NAMALWA (cell line): Measurements from ENCODE around the gene SCYL2.
"Not testable (repeated sequence)": the region's sequence is repeated elsewhere in the genome, so short reads cannot be mapped to it uniquely, and the experiment has no call there.

ENCODE experiments used
- DNase-seq: peaks from one replicate; pipeline ENCODE4 v3.0.0-alpha.2; 2015; ENCODE audit warnings: low spot score

The SCYL2 gene

GRCh38 chr12:100265732-100266584, 1.0 kb upstream of the SCYL2 start:
- no peak for DNase-seq

GRCh38 chr12:100266585-100266834, 467 bp upstream of the SCYL2 start:
- peak; percentile 90 for DNase-seq

- peak; percentile 45 for DNase-seq
Measured at GRCh38 chr12:100267603-100268281, 765 bp downstream of the SCYL2 start.

GRCh38 chr12:100268835-100269564, 2.0 kb downstream of the SCYL2 start:
- peak; percentile 10 for DNase-seq

- no peak for DNase-seq
Measured at GRCh38 chr12:100273782-100274181, 6.8 kb downstream of the SCYL2 start.

- DNase-seq: no peak
Measured at GRCh38 chr12:100274291-100274690, 7.3 kb downstream of the SCYL2 start.

DNA sequence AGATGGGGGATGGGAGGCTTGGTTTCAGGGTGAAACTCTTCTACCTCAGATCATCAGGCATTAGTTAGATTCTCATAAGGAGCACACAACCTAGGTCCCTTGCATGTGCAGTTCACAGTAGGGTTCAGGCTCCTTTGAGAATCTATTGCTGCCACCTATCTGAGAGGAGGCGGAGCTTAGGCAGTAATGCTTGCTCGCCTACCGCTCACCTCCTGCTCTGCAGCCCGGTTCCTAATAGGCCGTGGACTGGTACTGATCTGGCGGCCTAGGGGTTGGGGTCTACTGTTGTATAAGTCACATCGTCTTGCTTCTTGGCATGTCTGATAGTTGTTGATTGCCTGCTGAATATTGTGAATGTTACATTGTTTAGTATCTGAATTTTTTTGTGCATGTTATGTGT, 12.2 kb downstream of the SCYL2 start:
- DNase-seq: no peak

DNA sequence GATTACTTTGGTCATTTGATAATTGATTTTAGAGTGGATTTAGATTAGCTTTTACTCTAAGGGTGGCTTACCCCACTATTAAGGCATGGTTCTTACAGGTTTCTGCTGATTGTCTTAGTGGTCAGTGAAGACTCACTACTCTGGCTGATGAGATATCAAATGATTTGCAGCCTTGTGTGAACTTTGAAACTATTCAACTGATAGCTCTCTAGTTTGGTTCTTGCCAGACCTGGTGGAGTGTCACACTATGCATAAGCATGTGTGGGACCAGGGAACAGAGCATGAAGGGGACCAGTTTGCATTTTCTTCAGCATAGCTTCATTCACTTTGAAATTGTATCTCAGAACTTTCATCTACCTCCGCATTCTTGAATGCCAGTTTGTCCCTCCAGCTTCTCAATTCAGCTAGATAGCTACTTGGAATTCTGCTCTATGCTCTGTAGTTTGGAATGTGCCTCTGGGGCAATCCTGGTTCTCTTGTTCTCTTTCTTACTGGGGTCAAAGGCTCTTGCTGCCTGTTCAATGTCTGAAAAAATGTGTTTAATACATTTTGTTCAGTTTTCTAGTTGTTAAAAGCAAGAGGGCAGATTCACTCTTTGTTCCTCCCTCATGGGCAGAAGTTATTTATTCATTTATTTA, 12.7 kb downstream of the SCYL2 start:
- DNase-seq: no peak

DNA sequence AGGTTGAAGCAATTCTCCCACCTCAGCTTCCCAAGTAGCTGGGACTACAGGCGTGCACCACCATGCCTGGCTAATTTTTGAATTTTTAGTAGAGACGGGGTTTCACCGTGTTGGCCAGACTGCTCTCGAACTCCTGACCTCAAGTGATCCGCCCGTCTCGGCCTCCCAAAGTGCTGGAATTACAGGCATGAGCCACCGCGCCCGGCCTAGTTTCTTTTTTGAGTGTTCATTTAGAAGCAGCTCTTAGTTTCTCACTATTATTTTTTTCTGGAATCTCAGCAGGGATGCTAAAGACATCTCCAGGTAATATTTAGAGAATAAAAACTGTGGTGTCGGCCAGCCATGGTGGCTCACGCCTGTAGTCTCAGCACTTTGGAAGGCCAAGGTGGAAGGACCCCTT, 17.6 kb downstream of the SCYL2 start:
- DNase-seq: not testable (repeated sequence)

- DNase-seq: no peak
Measured at GRCh38 chr12:100289038-100289437, 22.1 kb downstream of the SCYL2 start.

DNA sequence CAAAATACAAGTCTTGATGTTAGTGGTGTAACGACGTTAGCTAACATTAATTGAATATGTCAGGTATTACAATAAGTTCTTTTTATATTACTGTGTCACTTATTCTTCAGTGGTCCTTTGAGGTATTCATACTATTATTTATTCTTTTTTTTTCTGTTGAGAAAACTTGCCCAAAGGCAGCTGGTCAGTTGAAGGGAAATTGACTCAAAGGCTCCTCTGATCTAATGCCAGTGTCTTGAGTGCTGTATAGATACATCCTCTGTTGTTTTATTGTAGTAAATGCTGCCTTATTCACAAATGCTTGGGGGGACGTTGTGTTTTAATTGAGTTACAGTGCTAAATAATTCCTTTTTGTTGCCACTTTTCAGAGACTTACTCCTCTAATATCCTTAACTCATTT, 23.0 kb downstream of the SCYL2 start:
- no peak for DNase-seq

DNA sequence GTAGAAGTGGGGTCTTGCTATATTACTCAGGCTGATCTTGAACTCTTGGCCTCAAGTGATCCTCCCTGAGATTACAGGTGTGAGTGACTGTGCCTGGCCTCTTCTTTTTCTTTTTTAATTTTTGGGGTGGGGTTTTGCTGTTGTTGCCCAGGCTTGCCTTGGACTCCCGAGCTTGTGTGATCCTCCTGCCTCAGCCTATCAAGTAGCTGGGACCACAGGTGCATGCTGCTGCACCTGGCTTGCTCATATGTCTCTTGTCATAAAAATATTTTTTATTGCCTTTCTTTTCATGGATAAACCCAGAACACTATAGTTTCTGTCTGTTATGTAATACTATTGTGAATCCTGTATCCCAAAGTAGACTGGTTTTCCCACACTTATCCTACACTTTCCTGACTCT, 26.0 kb downstream of the SCYL2 start:
- no peak for DNase-seq

- not testable (repeated sequence) for DNase-seq
Measured at GRCh38 chr12:100294366-100294765, 27.4 kb downstream of the SCYL2 start.

GRCh38 chr12:100295764-100296555, 29.0 kb downstream of the SCYL2 start:
- DNase-seq: no peak

- DNase-seq: no peak
Measured at GRCh38 chr12:100302081-100302480, 35.1 kb downstream of the SCYL2 start.

DNA sequence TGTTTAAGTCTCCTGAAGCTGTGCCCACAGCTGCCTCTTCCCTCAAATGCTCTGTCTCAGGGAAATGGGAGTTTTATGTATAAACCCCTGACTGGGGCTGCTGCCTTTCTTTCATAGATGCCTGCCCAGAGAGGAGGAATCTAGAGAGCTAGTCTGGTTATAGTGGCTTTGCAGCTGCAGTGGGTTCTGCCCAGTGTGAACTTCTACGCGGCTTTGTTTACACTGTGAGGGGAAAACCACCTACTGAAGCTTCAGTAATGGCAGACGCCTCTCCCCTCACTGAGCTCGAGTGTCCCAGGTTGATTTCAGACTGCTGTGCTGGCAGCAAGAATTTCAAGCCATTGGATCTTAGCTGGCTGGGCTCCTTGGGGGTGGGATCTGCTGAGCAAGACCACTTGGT, 36.9 kb downstream of the SCYL2 start:
- DNase-seq: no peak

DNA sequence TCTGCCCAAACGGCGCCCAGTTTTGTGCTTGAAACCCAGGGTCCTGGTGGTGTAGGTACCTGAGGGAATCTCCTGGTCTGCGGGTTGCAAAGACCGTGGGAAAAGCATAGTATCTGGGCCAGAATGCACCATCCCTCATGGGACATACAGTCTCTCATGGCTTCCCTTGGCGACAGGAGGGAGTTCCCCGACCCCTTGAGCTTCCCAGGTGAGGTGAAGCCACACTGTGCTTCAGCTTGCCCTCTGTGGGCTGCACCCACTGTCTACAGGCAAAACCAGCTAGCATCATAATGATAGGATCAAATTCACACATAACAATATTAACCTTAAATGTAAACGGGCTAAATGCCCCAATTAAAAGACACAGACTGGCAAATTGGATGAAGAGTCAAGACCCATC, 37.4 kb downstream of the SCYL2 start:
- DNase-seq: not testable (repeated sequence)

GRCh38 chr12:100308138-100308537, 41.2 kb downstream of the SCYL2 start:
- DNase-seq: not testable (repeated sequence)

DNA sequence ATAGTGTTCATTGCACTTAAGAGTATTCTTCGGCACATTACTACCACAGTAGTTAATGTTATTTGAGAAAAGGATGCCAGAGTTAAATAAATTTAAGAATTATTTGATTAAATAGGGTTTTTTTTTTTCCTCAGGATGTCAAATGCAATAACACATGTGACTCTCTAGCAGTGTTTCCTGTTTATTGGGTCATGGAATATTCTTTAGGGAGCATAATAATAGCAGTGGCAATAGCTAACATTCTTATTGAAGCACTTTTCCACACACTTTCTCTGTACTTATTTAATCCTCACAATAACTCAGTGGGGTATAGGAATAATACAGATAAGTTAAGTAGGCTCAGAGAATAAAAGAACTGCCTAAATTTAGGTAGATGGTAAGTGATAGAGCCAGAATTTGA, 44.3 kb downstream of the SCYL2 start:
- DNase-seq: no peak

DNA sequence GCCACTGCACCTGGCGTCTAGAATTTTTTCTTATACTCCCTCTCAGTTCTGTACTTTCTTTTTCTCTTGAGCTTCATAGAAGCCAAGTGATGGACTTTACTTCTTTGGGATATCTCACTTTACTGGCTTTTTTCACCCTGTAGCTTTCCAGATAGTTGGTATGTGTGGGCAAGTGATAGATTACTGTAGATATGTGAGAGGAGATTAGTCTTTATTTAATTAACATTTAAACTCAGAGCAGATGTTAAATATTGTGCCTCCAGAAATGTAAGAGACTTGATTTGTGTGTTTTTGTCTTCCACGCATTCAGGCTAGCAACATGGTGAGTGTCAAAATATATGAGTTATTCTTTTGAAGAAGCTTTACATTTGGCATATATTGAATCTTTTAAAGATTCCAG, 50.4 kb downstream of the SCYL2 start:
- DNase-seq: no peak

DNA sequence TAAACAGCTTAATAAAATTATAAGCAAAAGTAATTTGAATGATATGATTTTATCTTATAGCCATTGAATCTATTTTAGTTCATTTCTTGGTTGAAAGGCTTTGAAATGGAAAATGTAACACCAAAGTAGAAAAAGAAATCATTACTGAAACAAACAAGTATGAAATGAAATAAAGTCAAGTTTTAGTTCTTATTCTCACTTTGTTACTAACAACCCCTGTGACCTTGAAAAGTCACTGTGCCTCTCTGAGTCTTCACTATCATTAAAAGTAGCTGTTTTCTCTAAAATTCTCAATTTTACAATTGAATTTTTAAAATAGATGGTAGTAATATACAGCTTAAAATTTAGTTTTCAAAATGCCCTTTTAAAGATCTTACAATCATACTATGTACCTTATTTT, 57.5 kb downstream of the SCYL2 start:
- DNase-seq: no peak

DNA sequence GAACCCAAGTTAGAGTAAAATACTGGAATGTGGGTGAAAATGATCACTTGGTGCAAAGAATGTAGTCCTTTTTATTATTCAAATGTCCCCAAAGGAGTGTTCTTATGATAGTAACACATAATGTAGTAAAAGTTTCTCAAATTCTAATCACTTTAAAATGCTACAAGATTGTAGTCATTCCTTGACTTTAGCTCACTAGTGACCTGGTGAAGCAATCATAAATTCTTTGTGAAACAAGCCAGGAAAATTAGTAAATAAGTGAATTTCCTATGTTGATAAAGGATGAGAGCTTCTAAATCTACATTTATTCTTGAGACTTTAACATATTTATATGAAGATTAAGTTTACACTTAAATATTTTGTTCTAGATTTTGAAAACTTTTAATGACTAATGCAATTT, 59.2 kb downstream of the SCYL2 start:
- DNase-seq: no peak
